Occipital lobe (tissue), 2 donors: ENCODE measurements around the gene FCGR1A. TPM values are rescaled to one million over a fixed set of nuclear protein-coding genes. Genes with fewer than 3 reads are reported as not detected.
"Not testable (repeated sequence)": the region's sequence is repeated elsewhere in the genome, so short reads cannot be mapped to it uniquely, and the experiment has no call there.

Experiments used
- DNase-seq: peaks from one replicate; lab custom pipeline; 2025; lab: John Stamatoyannopoulos, UW
- total RNA-seq: library from RNA; depleted of rRNA; stranded (reverse); fragments of >200 nt; gene quantifications from one replicate; pipeline ENCODE4 v1.2.3, GENCODE V29; 2014

FCGR1A gene
- total RNA-seq, 1 donor from 2014 or later = 9.8 TPM

- DNase-seq = not testable (repeated sequence)
Observed at GRCh38 chr1:149777084-149777483, 5.4 kb upstream of the FCGR1A start.

DNA sequence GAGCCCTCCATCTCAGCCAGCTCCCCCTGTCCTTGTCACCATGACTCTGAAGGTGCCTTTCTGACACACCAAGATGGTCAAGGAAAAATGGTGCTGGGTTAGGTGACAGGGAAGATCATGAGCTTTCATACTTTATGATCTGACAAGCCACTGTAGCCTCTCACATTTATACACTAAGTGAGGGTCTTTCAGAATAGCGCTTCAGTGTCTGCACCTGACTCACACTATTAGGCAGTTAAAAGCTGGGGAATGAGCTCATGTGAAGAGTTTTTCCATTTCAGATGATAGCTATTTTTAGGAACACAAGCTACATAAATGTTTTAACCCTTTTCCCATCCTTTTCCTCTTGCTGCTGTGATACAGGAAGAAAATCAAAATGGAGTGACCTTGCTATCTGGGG, 4.2 kb upstream of the FCGR1A start:
- not testable (repeated sequence) for DNase-seq

GRCh38 chr1:149781413-149781984, 995 bp upstream of the FCGR1A start:
- DNase-seq = not testable (repeated sequence)

- not testable (repeated sequence) for DNase-seq
Observed at GRCh38 chr1:149783289-149783688, 795 bp downstream of the FCGR1A start.

GRCh38 chr1:149783868-149784267, 1.4 kb downstream of the FCGR1A start:
- DNase-seq = not testable (repeated sequence)

GRCh38 chr1:149787688-149788451, 5.4 kb downstream of the FCGR1A start:
- not testable (repeated sequence) for DNase-seq

- DNase-seq = not testable (repeated sequence)
Observed at GRCh38 chr1:149792502-149792901, 10.0 kb downstream of the FCGR1A start.

DNA sequence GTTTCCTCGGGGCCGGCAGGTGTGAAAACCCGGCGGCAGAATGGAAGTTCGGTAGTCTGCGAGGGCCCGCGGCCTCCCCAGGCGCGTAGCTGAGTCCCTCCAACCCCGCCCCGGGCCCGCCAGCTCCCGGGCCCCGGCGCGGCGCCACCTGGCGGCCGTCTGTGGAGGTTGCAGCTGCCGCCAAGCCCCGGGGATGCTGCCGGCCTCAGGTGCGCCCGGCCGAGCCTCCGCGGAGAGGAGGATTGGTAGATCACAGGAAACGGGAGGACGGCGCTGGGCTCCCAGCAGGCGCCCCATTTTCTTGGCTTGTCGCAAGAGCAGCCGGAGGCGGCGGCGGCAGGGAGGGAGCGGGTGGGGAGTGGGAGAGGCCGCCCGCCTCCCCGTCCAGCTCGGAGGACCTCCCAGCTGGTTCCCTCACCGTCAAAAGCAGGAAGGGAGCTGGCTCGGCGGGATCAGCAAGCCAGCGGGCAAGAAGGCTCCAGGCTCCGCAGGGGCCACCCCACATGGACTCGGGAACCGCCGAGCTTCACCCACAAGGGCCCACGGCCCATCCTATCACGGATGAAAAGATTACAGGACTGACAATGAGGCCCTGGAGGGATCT, 10.5 kb downstream of the FCGR1A start:
- peak; percentile 47 for DNase-seq

- DNase-seq = not testable (repeated sequence)
Observed at GRCh38 chr1:149793885-149794284, 11.4 kb downstream of the FCGR1A start.

- DNase-seq = not testable (repeated sequence)
Observed at GRCh38 chr1:149801628-149802027, 19.1 kb downstream of the FCGR1A start.

DNA sequence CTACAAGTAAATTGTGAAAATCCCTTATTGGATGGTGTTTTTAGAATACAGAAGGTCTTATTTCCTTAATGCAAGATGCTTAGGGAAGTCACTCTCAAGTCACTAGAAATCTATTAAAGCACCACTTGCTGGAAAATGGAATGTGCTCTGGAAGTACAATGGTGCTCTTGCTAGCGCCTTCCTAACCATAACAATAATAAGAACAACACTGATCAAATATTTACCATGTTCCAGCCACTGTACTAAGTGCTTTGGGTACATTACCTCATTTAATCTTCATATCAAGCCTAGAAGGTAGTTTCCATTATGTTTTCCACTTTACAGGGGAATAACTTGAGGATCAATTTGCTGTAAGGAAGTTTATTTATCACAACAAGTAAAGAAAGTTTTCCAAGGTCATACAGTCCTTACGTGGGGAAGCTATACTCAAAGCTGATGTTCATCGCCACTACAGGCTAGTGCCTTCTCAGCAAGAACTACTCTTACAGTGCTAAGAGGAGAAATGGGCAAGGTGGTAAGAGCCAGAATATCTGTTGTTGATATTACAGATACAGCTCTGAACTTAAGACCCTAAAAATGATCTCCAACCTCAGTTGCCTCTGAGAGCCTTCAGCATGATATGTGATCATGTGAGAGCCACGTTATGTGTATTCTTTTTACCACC, 22.1 kb downstream of the FCGR1A start:
- not testable (repeated sequence) for DNase-seq

DNA sequence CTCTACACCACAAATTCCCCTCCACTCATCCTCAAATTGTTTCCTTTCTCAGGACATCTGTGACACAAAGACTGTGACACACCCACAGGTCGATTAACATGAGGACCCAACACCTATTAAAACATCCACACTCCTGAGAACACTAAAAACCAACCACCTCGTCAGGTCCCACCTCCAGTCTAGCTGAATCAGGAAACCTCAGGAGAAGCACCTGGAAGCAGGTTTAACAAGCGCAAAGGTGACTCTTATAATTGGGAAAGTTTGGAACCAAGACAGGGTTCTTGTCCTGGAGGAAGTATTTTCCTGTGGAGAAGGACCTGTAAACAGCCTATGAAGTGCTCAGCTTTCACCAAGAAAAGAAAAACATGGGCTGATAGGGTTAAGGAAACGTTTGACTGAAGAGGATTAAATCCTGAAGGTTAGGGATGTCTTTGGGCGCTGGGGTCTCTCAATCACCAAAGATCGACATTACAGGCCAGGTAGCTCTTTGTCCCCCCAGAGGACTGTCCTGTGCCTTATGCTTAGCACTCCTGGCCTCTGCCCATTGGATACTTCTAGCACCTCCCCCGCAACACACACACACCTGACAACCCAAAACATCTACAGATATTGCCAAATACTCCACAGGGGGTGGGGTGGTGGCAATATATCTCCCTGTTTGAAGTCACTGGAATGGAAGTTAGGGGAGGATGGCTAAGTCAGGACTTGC, 28.4 kb downstream of the FCGR1A start:
- DNase-seq = not testable (repeated sequence)

- not testable (repeated sequence) for DNase-seq
Observed at GRCh38 chr1:149811514-149811889, 29.0 kb downstream of the FCGR1A start.

DNA sequence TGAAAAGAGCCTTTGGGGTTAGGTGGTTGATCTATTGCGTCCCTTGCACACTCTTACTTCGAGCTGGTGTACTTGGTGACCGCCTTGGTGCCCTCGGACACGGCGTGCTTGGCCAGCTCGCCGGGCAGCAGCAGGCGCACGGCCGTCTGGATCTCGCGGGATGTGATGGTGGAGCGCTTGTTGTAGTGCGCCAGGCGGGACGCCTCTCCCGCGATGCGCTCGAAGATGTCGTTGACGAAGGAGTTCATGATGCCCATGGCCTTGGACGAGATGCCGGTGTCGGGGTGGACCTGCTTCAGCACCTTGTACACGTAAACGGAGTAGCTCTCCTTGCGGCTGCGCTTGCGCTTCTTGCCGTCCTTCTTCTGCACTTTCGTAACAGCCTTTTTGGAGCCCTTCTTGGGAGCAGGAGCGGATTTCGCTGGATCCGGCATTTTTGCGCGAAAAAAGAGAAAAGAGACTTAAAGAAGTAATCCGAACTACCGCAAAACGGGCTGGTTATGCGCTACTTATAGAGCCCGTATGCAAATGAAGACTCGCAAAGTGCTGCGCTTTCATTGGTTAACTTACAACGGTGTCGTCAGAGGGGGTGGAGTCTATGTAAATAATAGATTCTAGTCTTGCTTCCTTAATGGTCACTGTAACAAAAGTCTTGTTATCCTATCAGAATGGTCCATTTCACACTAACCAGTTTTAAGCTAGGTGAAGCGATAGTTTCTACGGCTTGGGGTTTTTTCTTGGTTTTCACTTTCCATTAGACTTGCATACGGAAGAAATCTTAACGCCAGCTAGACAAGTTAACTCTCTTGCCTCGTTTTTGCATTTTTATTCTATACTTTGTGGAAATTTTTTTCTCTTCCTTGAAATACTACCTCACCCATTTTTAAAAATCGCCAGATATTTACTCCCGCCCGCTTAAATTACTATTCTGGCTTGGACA, 29.7 kb downstream of the FCGR1A start:
- DNase-seq = peak; percentile 87

- not testable (repeated sequence) for DNase-seq
Observed at GRCh38 chr1:149812893-149813801, 30.7 kb downstream of the FCGR1A start.

DNA sequence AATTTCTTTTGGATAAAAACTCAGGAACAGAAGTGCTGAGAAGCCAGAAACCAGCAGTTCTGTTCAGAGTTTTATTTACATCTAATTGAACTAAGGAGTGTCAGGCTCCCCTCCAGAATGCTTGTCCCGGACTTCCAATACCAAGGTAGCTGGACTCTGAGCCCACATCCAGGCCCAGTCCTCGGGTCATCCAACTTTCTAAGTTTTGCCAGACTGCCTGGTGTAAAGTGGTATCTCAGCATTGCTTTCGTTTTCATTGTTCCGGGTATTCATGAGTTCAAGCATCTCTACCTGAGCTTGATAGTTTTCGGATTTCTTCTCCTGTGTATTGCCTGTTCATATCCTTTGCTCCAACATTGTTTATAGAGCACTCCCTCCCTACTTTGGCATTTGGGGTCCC, 37.9 kb downstream of the FCGR1A start:
- not testable (repeated sequence) for DNase-seq

GRCh38 chr1:149826555-149826954, 44.1 kb downstream of the FCGR1A start:
- DNase-seq = not testable (repeated sequence)

GRCh38 chr1:149831764-149832315, 49.3 kb downstream of the FCGR1A start:
- not testable (repeated sequence) for DNase-seq
